ENCODE results near the gene DENND4A. TPM values are rescaled to one million over a fixed set of nuclear protein-coding genes. Genes with fewer than 3 reads are reported as not detected.

Gene DENND4A
- polyA plus RNA-seq, 1 donor: 11.9 TPM

DNA sequence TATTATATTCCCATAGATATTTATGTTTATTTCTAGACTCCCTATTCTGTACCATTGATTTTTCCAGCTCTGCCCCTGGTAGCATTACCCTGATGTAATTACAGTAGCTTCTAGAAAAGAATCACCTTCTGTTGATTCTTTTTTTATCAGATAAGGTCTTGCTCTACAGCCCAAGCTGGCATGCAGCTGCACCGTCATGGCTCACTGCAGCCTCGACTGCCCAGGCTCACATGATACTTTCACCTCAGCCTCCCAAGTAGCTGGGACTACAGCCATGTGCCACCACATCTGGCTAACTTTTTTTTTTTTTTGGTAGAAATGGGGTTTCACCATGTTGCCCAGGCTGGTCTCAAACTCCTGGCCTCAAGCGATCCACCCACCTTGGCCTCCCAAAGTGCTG lies 128.6 kb downstream of the DENND4A start:
- DNase-seq: no peak

GRCh38 chr15:65660927-65661326 lies 131.2 kb downstream of the DENND4A start:
- no peak for DNase-seq

GRCh38 chr15:65659502-65660052 lies 132.5 kb downstream of the DENND4A start:
- DNase-seq: no peak

DNA sequence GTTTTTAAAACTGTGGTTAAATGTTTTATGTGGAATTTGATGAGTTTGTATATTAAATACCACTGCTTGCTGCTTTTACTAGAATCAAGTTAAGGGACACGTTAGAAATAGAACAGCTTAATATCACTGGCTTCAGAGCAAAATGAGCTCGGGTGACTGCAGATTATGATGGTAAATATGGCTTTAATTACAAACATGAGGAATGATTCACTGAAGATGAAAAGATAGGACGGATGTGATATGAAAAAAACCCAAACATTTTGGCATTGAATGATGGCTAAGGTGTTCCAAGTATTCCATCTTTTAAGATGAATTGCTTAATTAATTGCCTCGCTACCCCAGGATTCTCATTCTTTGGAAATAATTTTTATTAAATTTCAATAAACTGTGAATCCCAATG lies 136.6 kb downstream of the DENND4A start:
- DNase-seq: no peak

DNA sequence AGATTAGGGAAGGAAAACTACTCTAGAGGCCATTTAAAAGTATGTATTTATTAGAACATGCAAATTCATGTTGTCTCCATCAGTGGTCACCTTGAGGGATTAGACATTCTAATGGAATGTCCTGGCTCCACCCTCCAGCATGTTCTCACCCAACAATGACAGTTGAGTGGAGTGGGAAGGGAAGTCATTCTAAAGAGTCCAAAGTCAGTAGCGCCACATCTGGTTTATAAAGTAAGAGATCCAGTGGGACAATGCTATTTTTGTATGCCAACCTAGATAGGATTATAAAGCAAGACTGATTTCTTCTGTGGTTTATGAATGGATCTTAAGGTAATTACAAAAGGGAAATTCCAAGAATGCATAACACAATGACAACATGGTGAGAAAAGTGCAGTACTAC lies 137.1 kb downstream of the DENND4A start:
- no peak for DNase-seq

- DNase-seq: no peak
Measured at GRCh38 chr15:65653801-65654521, 138.1 kb downstream of the DENND4A start.

DNA sequence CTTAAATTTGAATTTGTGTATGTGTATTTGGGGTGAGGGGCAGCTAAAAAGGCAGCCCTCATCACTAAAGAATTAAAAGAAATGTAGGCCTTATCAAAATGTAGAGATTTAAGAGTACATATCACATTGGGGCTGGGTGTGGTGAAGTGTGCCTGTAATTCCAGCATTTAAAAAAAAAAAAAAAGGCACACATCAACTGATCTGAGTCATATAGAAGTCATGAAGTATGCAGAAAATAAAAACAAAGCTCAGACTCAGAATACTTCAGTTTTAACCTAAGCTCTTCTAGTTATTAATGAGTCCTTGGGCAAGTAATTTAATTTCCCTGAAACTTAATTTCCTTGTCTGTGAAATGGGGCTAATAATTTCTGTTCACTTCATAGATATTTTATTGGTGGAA lies 138.8 kb downstream of the DENND4A start:
- no peak for DNase-seq

DNA sequence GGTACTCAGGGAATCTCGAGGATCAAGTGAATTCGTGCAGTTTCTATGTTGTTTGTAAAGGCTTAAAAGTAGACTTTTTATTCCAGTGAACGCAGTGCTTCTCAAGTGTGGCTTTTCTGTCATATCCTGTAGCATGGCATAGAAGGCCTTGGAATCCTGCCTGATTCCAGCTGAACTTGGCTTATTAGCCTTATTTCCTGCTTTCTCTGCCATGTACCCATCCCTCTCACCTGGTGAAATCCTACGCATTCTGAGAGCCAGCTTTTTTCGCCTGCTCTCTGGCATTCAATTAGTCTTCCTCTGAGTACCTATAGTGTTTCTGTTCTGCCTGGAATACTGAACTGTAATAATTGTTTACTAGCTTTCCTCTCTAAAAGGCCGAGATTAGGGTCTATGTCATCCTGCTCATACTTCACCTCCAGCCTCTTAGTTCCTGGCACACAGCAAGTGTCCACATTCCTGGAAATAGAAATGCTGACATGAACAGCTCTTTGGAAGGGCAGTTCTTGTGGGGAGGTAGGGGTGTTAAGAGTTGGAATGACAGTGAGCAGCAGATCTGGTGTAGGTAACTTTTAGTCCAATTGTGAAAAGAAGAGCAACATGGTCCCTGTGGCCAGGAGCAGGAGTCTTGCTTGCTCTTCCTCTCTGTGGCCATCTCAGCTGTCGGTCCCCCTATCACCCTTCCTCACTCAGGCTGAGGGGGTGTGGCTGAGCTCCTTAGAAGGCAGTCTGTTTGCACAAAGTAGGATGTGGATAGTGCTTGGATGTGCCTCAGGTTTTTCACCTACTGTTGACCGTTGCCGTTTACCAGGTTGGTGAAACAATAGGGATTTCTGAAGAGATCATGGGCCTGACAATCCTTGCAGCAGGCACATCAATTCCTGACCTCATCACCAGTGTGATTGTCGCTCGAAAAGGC lies 140.0 kb downstream of the DENND4A start:
- no peak for DNase-seq

DNA sequence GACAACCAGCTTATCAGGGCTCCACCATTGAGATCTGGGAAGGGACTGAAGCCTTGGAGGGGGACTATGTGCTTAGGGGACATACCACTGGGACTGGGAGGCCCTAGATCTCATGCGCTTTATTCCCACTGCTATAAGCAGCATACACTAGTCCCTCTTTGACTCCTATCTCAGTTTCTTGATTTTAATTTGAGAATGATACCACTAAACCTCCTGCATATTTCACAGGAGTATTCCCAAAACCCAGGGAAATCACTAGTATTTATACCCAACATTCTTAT lies 141.1 kb downstream of the DENND4A start:
- no peak for DNase-seq

- no peak for DNase-seq
Measured at GRCh38 chr15:65650312-65651041, 141.6 kb downstream of the DENND4A start.

DNA sequence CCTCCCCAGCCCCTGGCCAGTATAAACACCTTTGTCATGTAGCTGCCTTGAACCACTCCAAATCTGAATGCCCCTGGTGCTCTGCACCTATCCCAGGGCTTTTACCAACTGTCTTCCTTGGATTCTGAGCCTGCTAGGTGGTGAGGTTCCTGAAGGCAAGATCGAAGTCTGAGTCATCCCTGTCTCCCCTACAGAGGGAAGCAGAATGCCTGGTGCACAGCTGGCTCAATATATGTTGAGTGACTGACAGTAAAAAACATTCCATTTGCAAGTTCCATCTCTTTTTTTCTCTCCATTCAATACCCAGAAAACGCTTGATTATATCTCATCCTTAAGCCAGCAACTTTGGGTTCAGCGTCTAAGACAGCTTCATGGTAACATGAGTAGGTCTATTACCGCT lies 145.6 kb downstream of the DENND4A start:
- DNase-seq: no peak

DNA sequence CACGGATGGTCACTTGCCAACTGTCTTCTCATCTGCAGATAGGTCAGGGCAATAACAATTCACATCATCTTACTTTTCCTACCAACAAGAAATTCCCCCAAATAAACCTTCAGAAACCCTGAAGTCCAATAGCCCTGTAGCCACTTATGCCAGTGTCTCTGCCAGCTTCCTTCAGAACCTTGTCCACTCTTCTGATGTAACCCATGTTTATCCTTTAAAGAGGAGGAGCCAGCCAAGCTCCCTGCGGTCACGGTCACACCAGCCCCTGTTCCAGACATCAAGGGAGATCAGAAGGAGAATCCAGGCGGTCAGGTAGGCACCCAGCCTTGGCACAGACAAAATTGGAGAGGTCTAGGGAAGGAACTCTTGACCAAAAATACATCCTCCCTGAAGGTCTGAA lies 146.7 kb downstream of the DENND4A start:
- DNase-seq: no peak

- no peak for DNase-seq
Measured at GRCh38 chr15:65644282-65644681, 147.8 kb downstream of the DENND4A start.

GRCh38 chr15:65642594-65642993 lies 149.5 kb downstream of the DENND4A start:
- no peak for DNase-seq

GRCh38 chr15:65641768-65642475 lies 150.2 kb downstream of the DENND4A start:
- DNase-seq: no peak

- no peak for DNase-seq
Measured at GRCh38 chr15:65639509-65639908, 152.6 kb downstream of the DENND4A start.

GRCh38 chr15:65638681-65639089 lies 153.4 kb downstream of the DENND4A start:
- DNase-seq: peak; percentile 70

DNA sequence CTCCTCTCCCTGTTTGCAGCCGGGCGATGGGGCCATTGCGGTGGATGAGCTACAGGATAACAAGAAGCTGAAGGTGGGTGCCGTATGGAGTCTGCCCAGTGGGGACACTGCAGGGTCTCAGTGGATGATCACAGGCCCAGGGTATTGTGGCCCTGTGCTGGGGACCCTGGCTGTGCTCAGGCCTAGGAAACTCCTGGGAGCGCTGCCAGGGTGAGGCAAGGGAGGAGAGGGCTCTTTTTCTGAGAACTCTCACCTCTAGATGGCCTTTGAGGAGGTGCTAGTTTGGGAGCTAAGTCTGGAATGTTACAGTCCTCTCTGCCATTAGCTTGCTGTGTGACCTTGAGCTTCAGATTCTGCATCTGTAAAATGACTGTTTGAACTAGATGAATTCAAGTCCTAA lies 154.0 kb downstream of the DENND4A start:
- DNase-seq: no peak

GRCh38 chr15:65634356-65634755 lies 157.7 kb downstream of the DENND4A start:
- no peak for DNase-seq

DNA sequence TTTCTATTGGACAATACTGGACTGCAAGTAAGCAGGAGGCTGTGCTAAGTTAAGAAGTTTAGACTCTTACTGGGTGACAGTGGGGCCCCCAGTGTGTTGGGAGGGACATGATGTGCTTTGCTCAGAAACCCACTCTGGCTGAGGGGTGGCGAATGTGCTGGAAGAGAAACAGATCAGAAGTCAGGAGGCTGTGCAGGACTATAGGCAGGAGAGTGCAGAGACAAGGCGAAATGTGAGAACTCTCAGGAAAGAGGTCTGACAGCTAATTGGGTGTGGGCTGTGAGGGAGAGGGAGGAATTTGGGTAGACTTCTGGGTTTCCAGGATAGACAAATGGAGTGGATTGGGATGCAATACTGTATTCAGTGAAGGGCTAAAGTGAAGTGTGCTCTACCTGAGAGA lies 158.3 kb downstream of the DENND4A start:
- no peak for DNase-seq

DNA sequence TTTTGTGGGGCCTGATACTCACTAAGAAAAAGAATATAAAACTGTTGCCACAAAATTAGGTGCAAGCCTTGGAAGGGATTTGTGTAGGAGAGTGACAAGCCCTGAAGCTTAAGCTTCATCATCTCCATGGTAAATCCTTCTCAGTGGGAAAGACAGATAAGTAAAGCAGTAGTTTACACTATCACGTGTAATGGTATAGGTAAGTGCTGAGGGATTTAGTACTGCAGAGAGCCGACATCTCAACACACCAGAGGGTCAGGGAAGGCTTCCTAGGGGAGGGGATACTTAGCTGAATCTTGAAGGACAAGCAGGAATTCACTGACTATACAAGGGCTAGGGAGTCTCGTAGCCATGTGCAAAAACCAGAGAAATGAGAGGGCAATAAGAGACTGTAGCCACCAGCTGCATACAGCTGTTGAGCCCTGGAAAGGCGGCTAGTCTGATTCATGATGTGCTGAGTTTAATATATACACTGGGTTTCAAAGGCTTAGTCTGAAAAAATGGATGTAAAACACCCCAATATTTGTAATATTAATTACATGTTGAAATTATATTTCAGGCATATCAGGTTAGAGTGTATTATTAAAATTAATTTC lies 159.2 kb downstream of the DENND4A start:
- no peak for DNase-seq

GRCh38 chr15:65631503-65631902 lies 160.6 kb downstream of the DENND4A start:
- DNase-seq: no peak

Data from hindlimb muscle (tissue), 1 donor.